Measurements from ENCODE around the gene DIP2A. TPM values are rescaled to one million over a fixed set of nuclear protein-coding genes. Genes with fewer than 3 reads are reported as not detected.

The DIP2A gene
- total RNA-seq, 1 donor from 2014 or later, result 20.9 TPM

GRCh38 chr21:46421191-46421750, 37.4 kb upstream of the DIP2A start:
- TF ChIP-seq CTCF (conservative IDR thresholded peaks at IDR 0.05; ENCODE audit: low read depth, low read length), result no peak
- no peak overlapping the region for H3K4me3 ChIP-seq (ENCODE audit: low read depth, low read length)
- DNase-seq (ENCODE audit: low read depth), result no peak

GRCh38 chr21:46421756-46422555, 36.7 kb upstream of the DIP2A start:
- no peak for TF ChIP-seq CTCF (conservative IDR thresholded peaks at IDR 0.05; ENCODE audit: low read depth, low read length)
- no peak overlapping the region for H3K4me3 ChIP-seq (ENCODE audit: low read depth, low read length)
- DNase-seq (ENCODE audit: low read depth), result no peak

GRCh38 chr21:46422636-46423241, 36.0 kb upstream of the DIP2A start:
- H3K4me3 ChIP-seq (ENCODE audit: low read depth, low read length), result no peak overlapping the region
- no peak for DNase-seq (ENCODE audit: low read depth)
- TF ChIP-seq CTCF (conservative IDR thresholded peaks at IDR 0.05; ENCODE audit: low read depth, low read length), result no peak

GRCh38 chr21:46423546-46424038, 35.1 kb upstream of the DIP2A start:
- H3K4me3 ChIP-seq (ENCODE audit: low read depth, low read length), result no peak overlapping the region
- no peak for TF ChIP-seq CTCF (conservative IDR thresholded peaks at IDR 0.05; ENCODE audit: low read depth, low read length)
- DNase-seq (ENCODE audit: low read depth), result no peak

- no peak for TF ChIP-seq CTCF (conservative IDR thresholded peaks at IDR 0.05; ENCODE audit: low read depth, low read length)
Observed at GRCh38 chr21:46424039-46424591, 34.6 kb upstream of the DIP2A start.

GRCh38 chr21:46424621-46425020, 34.1 kb upstream of the DIP2A start:
- no peak for TF ChIP-seq CTCF (conservative IDR thresholded peaks at IDR 0.05; ENCODE audit: low read depth, low read length)
- DNase-seq (ENCODE audit: low read depth), result no peak
- H3K4me3 ChIP-seq (ENCODE audit: low read depth, low read length), result no peak overlapping the region

More at GRCh38 chr21:46424039-46424591, 34.6 kb upstream of the DIP2A start:
- DNase-seq (ENCODE audit: low read depth), result no peak
- H3K4me3 ChIP-seq (ENCODE audit: low read depth, low read length), result no peak overlapping the region
